PC-9 (cell line): ENCODE results near the gene KCNIP1. TPM values are rescaled to one million over a fixed set of nuclear protein-coding genes. Genes with fewer than 3 reads are reported as not detected.

Experiments used
- BruUV-seq: library from RNA; stranded (reverse); fragments of 400-500 nt; replicated peaks from 2 replicates; lab custom pipeline; 2021; lab: Mats Ljungman, UMichigan
- CTCF ChIA-PET: fragments of 300-600 bp; sonication (Branson Sonifier 250); formaldehyde crosslinking; loops from one replicate; lab custom pipeline; 2022; ENCODE audit warnings: antibody characterized with exemption; lab: Charles Lee
- POLR2A ChIA-PET: fragments of 300-600 bp; sonication (Branson Sonifier 250); formaldehyde crosslinking; loops from one replicate; lab custom pipeline; 2022; ENCODE audit warnings: antibody characterized with exemption; ENCODE audit not compliant: unreplicated experiment; lab: Charles Lee
- DNase-seq, 2 experiments: peaks; one replicate each; pipeline versions ENCODE4 v3.0.0 to v3.0.0-alpha.2; 2015 to 2022; ENCODE audit warnings: mixed read lengths in 1 of 2
- H2AFZ ChIP-seq: fragments of 200-600 bp; sonication (generic); 2 replicates; pipeline ENCODE4 v1.8.1; 2017; ENCODE audit warnings: antibody characterized with exemption
- H3F3A ChIP-seq: fragments of 200-600 bp; sonication (generic); 2 replicates; pipeline ENCODE4 v1.8.1; 2017; ENCODE audit warnings: antibody characterized with exemption, mild to moderate bottlenecking, low read depth; ENCODE audit not compliant: insufficient read depth
- H3K27ac ChIP-seq: fragments of 200-600 bp; sonication (generic); 2 replicates; pipeline ENCODE4 v1.6.1; 2016; ENCODE audit warnings: mixed run types
- H3K27me3 ChIP-seq: fragments of 200-600 bp; sonication (generic); 2 replicates; pipeline ENCODE4 v1.6.1; 2016; ENCODE audit warnings: low read depth, mixed run types; ENCODE audit not compliant: insufficient read depth
- H3K36me3 ChIP-seq: fragments of 200-600 bp; sonication (generic); 2 replicates; pipeline ENCODE4 v1.6.1; 2016; ENCODE audit warnings: low read depth, mixed run types
- H3K4me1 ChIP-seq: fragments of 200-600 bp; sonication (generic); replicated peaks from 2 replicates; pipeline ENCODE4 v1.6.1; 2016; ENCODE audit warnings: mixed run types; ENCODE audit not compliant: insufficient read depth
- H3K4me2 ChIP-seq: fragments of 200-600 bp; sonication (generic); 2 replicates; pipeline ENCODE4 v1.6.1; 2017; ENCODE audit warnings: mixed run types
- H3K4me3 ChIP-seq: fragments of 200-600 bp; sonication (generic); 2 replicates; pipeline ENCODE4 v1.6.1; 2016; ENCODE audit warnings: mixed run types
- H3K79me2 ChIP-seq: fragments of 200-600 bp; sonication (generic); 2 replicates; pipeline ENCODE4 v1.6.1; 2017; ENCODE audit warnings: low read depth, mixed run types
- H3K9me2 ChIP-seq: fragments of 200-600 bp; sonication (generic); 2 replicates; pipeline ENCODE4 v1.8.1; 2017; ENCODE audit warnings: mild to moderate bottlenecking; ENCODE audit not compliant: insufficient read depth
- H3K9me3 ChIP-seq: fragments of 200-600 bp; sonication (generic); 2 replicates; pipeline ENCODE4 v1.8.1; 2016; ENCODE audit warnings: low read depth; ENCODE audit not compliant: insufficient read depth
- H4K20me1 ChIP-seq: fragments of 200-600 bp; sonication (generic); 2 replicates; pipeline ENCODE4 v1.8.1; 2017; ENCODE audit not compliant: insufficient read depth
- CTCF ChIP-seq: fragments of 200-600 bp; sonication (generic); conservative IDR thresholded peaks from 2 replicates; pipeline ENCODE4 v1.6.1; 2017; ENCODE audit warnings: mixed run types, antibody characterized with exemption, mild to moderate bottlenecking, moderate library complexity
- EZH2 ChIP-seq: fragments of 200-600 bp; sonication (generic); IDR thresholded peaks from 2 replicates; pipeline ENCODE4 v1.8.0; 2017; ENCODE audit warnings: antibody characterized with exemption, low read depth
- intact Hi-C: fragments of 100-400 bp; cut with micrococcal nuclease; formaldehyde crosslinking; loops from one replicate; pipeline ENCODE4 v1.10.0; 2022; ENCODE audit not compliant: unreplicated experiment
- total RNA-seq: library from RNA; stranded (reverse); gene quantifications from 2 replicates; pipeline ENCODE4 v1.2.3, GENCODE V29; 2021

KCNIP1 gene
- total RNA-seq, 1 experiment from 2014 or later = not detected

- H3K9me3 ChIP-seq = no peaks in the 10 kb centered on the region
- no peaks in the 10 kb centered on the region; the same call in 1 of the 2 replicates for H3F3A ChIP-seq
- 0 out of 2 replicates have a peak, but pooled peaks cover 9% of the 10 kb centered on the region for H3K4me1 ChIP-seq
- TF ChIP-seq CTCF (no peak), EZH2 (no peak)
- BruUV-seq = no TSS peak
- DNase-seq = no peak
- H3K4me2 ChIP-seq = no peak overlapping the region
- ChIA-PET CTCF (no interaction called here), POLR2A (no interaction called here)
- intact Hi-C loops = no loop called here
- H3K4me3 ChIP-seq = no peak overlapping the region
- no peaks in the 10 kb centered on the region for H3K27me3 ChIP-seq
- no peak overlapping the region; the same call in 1 of the 2 replicates for H2AFZ ChIP-seq
- no peaks in the 10 kb centered on the region for H3K9me2 ChIP-seq
- no peaks in the 10 kb centered on the region for H4K20me1 ChIP-seq
- no peaks in the 10 kb centered on the region for H3K36me3 ChIP-seq
- H3K27ac ChIP-seq = no peak overlapping the region
- H3K79me2 ChIP-seq = no peaks in the 10 kb centered on the region
These were observed 19.4 kb upstream of the KCNIP1 start for GRCh38 chr5:170484459-170484831.

GRCh38 chr5:170484847-170485615 is 18.8 kb upstream of the KCNIP1 start:
- Histone ChIP-seq H3K4me1 (0 out of 2 replicates have a peak, but pooled peaks cover 3% of the 10 kb centered on the region), H3K9me2 (no peaks in the 10 kb centered on the region), H3K4me2 (no peak overlapping the region), H3K9me3 (no peaks in the 10 kb centered on the region), H3K27me3 (no peaks in the 10 kb centered on the region), H2AFZ (no peak overlapping the region), H3F3A (no peaks in the 10 kb centered on the region; the same call in 1 of the 2 replicates), H4K20me1 (no peaks in the 10 kb centered on the region), H3K4me3 (no peak overlapping the region), H3K79me2 (no peaks in the 10 kb centered on the region), H3K36me3 (no peaks in the 10 kb centered on the region), H3K27ac (no peak overlapping the region)
- ChIA-PET CTCF (no interaction called here), POLR2A (no interaction called here)
- intact Hi-C loops = no loop called here
- TF ChIP-seq EZH2 (no peak), CTCF (no peak)
- no peak for DNase-seq
- no TSS peak for BruUV-seq

GRCh38 chr5:170485616-170485911 is 18.3 kb upstream of the KCNIP1 start:
- Histone ChIP-seq H3K79me2 (no peaks in the 10 kb centered on the region), H3F3A (peaks cover under 1% of the 10 kb centered on the region), H3K4me1 (peaks cover 8% of the 10 kb centered on the region), H3K4me2 (no peak overlapping the region), H3K36me3 (no peaks in the 10 kb centered on the region), H3K27ac (no peak overlapping the region), H3K4me3 (no peak overlapping the region), H4K20me1 (no peaks in the 10 kb centered on the region), H3K9me3 (no peaks in the 10 kb centered on the region), H2AFZ (no peak overlapping the region), H3K27me3 (no peaks in the 10 kb centered on the region), H3K9me2 (no peaks in the 10 kb centered on the region)
- intact Hi-C loops = no loop called here
- DNase-seq = no peak
- no TSS peak for BruUV-seq
- no peak for TF ChIP-seq CTCF
- no peak for TF ChIP-seq EZH2
- ChIA-PET CTCF (no interaction called here), POLR2A (no interaction called here)
